Osteoblast (primary cell): ENCODE measurements around the gene FASTKD2. TPM values are rescaled to one million over a fixed set of nuclear protein-coding genes. Genes with fewer than 3 reads are reported as not detected.

Experiments
- DNase-seq: peaks from one replicate; pipeline ENCODE4 v3.0.0; 2011; ENCODE audit warnings: low spot score, mixed read lengths; ENCODE audit not compliant: insufficient read length; ENCODE audit errors: missing footprints
- H2AFZ ChIP-seq: 2 replicates; pipeline ENCODE4 v1.6.0; 2011; ENCODE audit warnings: mild to moderate bottlenecking, low read length
- H3K27ac ChIP-seq: 2 replicates; pipeline ENCODE4 v1.5.1; 2011; ENCODE audit warnings: mild to moderate bottlenecking, low read depth, low read length, moderate library complexity
- H3K27me3 ChIP-seq: 2 replicates; pipeline ENCODE4 v1.6.0; 2012; ENCODE audit warnings: mild to moderate bottlenecking, control low read depth, inconsistent platforms, low read length, moderate library complexity; ENCODE audit not compliant: insufficient read depth
- H3K36me3 ChIP-seq: 2 replicates; pipeline ENCODE4 v1.5.1; 2011; ENCODE audit warnings: mild to moderate bottlenecking, low read length, control low read depth, moderate library complexity; ENCODE audit not compliant: insufficient read depth
- H3K4me1 ChIP-seq: 2 replicates; pipeline ENCODE4 v1.5.1; 2011; ENCODE audit warnings: mild to moderate bottlenecking, low read length, control low read depth, moderate library complexity; ENCODE audit not compliant: insufficient read depth
- H3K4me2 ChIP-seq: 2 replicates; pipeline ENCODE4 v1.6.0; 2011; ENCODE audit warnings: mild to moderate bottlenecking, low read length; ENCODE audit not compliant: insufficient read depth
- H3K4me3 ChIP-seq: fragments of 200-600 bp; sonication (generic); 3 replicates; pipeline ENCODE4 v1.5.1; 2012; ENCODE audit warnings: mild to moderate bottlenecking, low read length, inconsistent platforms; ENCODE audit not compliant: insufficient read depth
- H3K79me2 ChIP-seq: 2 replicates; pipeline ENCODE4 v1.6.0; 2012; ENCODE audit warnings: mild to moderate bottlenecking, low read length, control low read depth, inconsistent platforms; ENCODE audit not compliant: insufficient read depth
- H3K9me3 ChIP-seq: 2 replicates; pipeline ENCODE4 v1.5.1; 2011; ENCODE audit warnings: low read depth, low read length, control low read depth
- H4K20me1 ChIP-seq: 2 replicates; pipeline ENCODE4 v1.6.0; 2012; ENCODE audit warnings: mild to moderate bottlenecking, low read length, control low read depth; ENCODE audit not compliant: insufficient read depth
- total RNA-seq: library from RNA; depleted of rRNA; stranded (reverse); fragments of >200 nt; gene quantifications from 2 replicates; pipeline ENCODE4 v1.2.3, GENCODE V29; 2012
- TF ChIP-seq, protein P1 (sequence below): IDR thresholded peaks from 2 replicates; pipeline ENCODE4 v1.5.1; 2011; ENCODE audit warnings: mild to moderate bottlenecking, low read depth, low read length, moderate library complexity; ENCODE audit errors: extremely low read depth

Gene FASTKD2
- total RNA-seq, 1 donor, result 35.8 TPM

- Histone ChIP-seq H4K20me1 (peaks cover 4% of the 10 kb centered on the region), H2AFZ (peak overlapping the region; percentile 96), H3K27me3 (peaks cover 3% of the 10 kb centered on the region), H3K4me1 (peaks cover 5% of the 10 kb centered on the region), H3K36me3 (peaks cover 15% of the 10 kb centered on the region), H3K27ac (peak overlapping the region; percentile 98), H3K4me3 (peak overlapping the region; percentile 85), H3K4me2 (peak overlapping the region; percentile 98), H3K79me2 (peaks cover 33% of the 10 kb centered on the region), H3K9me3 (no peaks in the 10 kb centered on the region)
- TF ChIP-seq, protein P1, sequence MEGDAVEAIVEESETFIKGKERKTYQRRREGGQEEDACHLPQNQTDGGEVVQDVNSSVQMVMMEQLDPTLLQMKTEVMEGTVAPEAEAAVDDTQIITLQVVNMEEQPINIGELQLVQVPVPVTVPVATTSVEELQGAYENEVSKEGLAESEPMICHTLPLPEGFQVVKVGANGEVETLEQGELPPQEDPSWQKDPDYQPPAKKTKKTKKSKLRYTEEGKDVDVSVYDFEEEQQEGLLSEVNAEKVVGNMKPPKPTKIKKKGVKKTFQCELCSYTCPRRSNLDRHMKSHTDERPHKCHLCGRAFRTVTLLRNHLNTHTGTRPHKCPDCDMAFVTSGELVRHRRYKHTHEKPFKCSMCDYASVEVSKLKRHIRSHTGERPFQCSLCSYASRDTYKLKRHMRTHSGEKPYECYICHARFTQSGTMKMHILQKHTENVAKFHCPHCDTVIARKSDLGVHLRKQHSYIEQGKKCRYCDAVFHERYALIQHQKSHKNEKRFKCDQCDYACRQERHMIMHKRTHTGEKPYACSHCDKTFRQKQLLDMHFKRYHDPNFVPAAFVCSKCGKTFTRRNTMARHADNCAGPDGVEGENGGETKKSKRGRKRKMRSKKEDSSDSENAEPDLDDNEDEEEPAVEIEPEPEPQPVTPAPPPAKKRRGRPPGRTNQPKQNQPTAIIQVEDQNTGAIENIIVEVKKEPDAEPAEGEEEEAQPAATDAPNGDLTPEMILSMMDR, result no peak
- DNase-seq, result no peak
Observed at GRCh38 chr2:206764673-206765241, 649 bp upstream of the FASTKD2 start.

DNA sequence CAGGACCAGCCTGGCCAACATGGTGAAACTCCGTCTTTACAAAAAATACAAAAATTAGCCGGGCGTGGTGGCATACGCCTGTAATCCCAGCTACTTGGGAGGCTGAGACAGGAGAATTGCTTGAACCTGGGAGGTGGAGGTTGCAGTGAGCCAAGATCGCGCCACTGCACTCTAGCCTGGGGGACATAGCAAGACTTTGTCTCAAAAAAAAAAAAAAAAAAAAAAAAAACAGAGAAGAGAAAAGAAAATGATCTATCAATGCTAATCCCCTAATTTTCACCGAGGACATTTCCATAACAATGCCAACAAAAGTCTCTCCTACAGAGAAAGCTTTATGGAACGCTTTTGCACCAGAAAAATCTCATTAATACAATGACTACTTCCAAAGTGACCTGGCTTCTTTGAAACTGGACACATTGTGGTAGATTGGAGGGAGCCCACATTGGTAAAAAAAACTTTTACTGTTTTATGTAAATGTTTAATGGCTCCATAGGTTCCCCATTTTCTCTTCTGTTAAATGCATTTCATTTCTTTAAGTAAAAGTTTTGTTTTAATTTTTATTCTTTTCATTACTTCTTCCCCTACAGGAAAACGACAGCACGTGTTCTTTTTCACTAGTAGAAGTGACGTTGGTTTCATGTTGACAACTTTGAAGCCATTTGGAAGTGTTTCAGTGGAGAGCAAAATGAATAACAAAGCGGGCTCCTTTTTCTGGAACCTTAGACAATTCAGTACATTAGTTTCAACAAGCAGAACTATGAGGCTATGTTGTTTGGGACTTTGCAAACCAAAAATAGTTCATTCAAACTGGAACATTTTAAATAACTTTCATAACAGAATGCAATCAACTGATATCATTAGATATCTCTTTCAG is 888 bp downstream of the FASTKD2 start:
- Histone ChIP-seq H3K27me3 (peaks cover 3% of the 10 kb centered on the region), H3K4me1 (peaks cover 5% of the 10 kb centered on the region), H3K4me2 (peak overlapping the region; percentile 98), H3K9me3 (no peaks in the 10 kb centered on the region), H3K4me3 (peak overlapping the region; percentile 85), H2AFZ (peak overlapping the region; percentile 96), H3K79me2 (peaks cover 33% of the 10 kb centered on the region), H4K20me1 (peaks cover 7% of the 10 kb centered on the region), H3K36me3 (peaks cover 26% of the 10 kb centered on the region), H3K27ac (peak overlapping the region; percentile 98)
- TF ChIP-seq, protein P1, result no peak
- DNase-seq, result peak; percentile 6

GRCh38 chr2:206774871-206775270 is 9.5 kb downstream of the FASTKD2 start:
- H3K4me3 ChIP-seq, result no peak overlapping the region
- H3K4me1 ChIP-seq, result no peaks in the 10 kb centered on the region
- H3K27me3 ChIP-seq, result no peaks in the 10 kb centered on the region
- H3K79me2 ChIP-seq, result peaks cover 37% of the 10 kb centered on the region
- H3K36me3 ChIP-seq, result peaks cover 34% of the 10 kb centered on the region
- no peak overlapping the region for H3K27ac ChIP-seq
- no peak for DNase-seq
- TF ChIP-seq, protein P1, result no peak
- H4K20me1 ChIP-seq, result peaks cover 1% of the 10 kb centered on the region
- H2AFZ ChIP-seq, result no peak overlapping the region
- H3K4me2 ChIP-seq, result no peak overlapping the region
- H3K9me3 ChIP-seq, result peaks cover 2% of the 10 kb centered on the region

GRCh38 chr2:206776432-206776831 is 11.0 kb downstream of the FASTKD2 start:
- H2AFZ ChIP-seq, result no peak overlapping the region
- DNase-seq, result no peak
- H3K79me2 ChIP-seq, result peaks cover 37% of the 10 kb centered on the region
- H3K4me1 ChIP-seq, result no peaks in the 10 kb centered on the region
- no peak overlapping the region for H3K4me3 ChIP-seq
- peaks cover 4% of the 10 kb centered on the region for H3K9me3 ChIP-seq
- H3K27me3 ChIP-seq, result no peaks in the 10 kb centered on the region
- TF ChIP-seq, protein P1, result no peak
- H3K27ac ChIP-seq, result no peak overlapping the region
- H3K36me3 ChIP-seq, result peaks cover 29% of the 10 kb centered on the region
- no peaks in the 10 kb centered on the region for H4K20me1 ChIP-seq
- no peak overlapping the region for H3K4me2 ChIP-seq
